ENCODE results near the gene PKHD1. TPM values are rescaled to one million over a fixed set of nuclear protein-coding genes. Genes with fewer than 3 reads are reported as not detected.

The PKHD1 gene
- total and polyA plus RNA-seq, 2 of the 13 experiments (the other 11 are each of a cell fraction or from before 2014, with no cell fraction given) = 0.01 to 0.13 TPM

DNA sequence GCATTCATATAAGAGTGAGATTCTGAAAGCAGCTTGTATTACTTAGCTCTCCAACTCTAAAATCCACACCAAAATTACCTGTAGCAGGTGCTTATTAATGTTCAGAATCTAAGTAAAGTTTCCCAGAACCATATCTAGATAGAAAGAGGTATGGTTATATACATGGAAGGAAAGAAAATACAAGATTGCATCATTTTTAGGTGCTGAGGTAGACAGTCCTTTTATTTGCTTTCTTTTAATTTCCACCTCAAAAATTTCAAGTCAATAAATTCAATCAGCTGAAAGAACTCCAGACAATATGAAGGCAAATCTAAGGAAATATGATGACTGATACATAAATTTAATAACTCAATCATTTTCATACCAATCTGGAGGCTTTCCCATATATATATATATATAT, 521.9 kb downstream of the PKHD1 start:
- Histone ChIP-seq H3K79me2 (ENCODE audit: insufficient read depth, low read length) (no peaks in the 10 kb centered on the region), H3K4me2 (ENCODE audit: low read depth, low read length) (no peak overlapping the region), H3K9me3 (ENCODE audit: low read length) (no peaks in the 10 kb centered on the region), H4K20me1 (ENCODE audit: insufficient read depth, low read length) (no peaks in the 10 kb centered on the region), H3K27ac (ENCODE audit: extremely low read length, insufficient read depth, low read length) (no peak overlapping the region), H3K9ac (ENCODE audit: insufficient read depth, low read depth, low read length) (no peak overlapping the region), H2AFZ (ENCODE audit: low read length) (no peak overlapping the region), H3K4me3 (replicated peaks in 1 of 3; ENCODE audit: insufficient read depth in 1 of 3, low read depth in 2 of 3, low read length in 3 of 3) (no peak overlapping the region), H3K27me3 (ENCODE audit: control insufficient read depth in 1 of 2, insufficient read depth in 2 of 2, low read length in 2 of 2) (no peaks in the 10 kb centered on the region), H3K4me1 (ENCODE audit: insufficient read depth, low read length) (no peaks in the 10 kb centered on the region), H3K36me3 (replicated peaks in 1 of 2; ENCODE audit: control insufficient read depth in 1 of 2, insufficient read depth in 2 of 2, low read length in 2 of 2) (no peaks in the 10 kb centered on the region)
- FAIRE-seq = no peak
- no TSS peak for BruUV-seq (replicated peaks)
- ATAC-seq = no peak
- ChIA-PET CTCF (ENCODE audit: low intra/inter-chr PET ratio, low total read pairs) (no interaction called here), POLR2A (no interaction called here)
- in situ Hi-C loops (cut with HindIII; ENCODE audit: extremely low pct_ligation_motif_present, low pct_unique_long_range_greater_than_20kb) = no loop called here
- TF ChIP-seq HOXA5 (CRISPR knock-in tag; IDR thresholded peaks at IDR 0.05) = no peak
- TF ChIP-seq, protein P1, sequence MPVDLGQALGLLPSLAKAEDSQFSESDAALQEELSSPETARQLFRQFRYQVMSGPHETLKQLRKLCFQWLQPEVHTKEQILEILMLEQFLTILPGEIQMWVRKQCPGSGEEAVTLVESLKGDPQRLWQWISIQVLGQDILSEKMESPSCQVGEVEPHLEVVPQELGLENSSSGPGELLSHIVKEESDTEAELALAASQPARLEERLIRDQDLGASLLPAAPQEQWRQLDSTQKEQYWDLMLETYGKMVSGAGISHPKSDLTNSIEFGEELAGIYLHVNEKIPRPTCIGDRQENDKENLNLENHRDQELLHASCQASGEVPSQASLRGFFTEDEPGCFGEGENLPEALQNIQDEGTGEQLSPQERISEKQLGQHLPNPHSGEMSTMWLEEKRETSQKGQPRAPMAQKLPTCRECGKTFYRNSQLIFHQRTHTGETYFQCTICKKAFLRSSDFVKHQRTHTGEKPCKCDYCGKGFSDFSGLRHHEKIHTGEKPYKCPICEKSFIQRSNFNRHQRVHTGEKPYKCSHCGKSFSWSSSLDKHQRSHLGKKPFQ (CRISPR knock-in tag; IDR thresholded peaks at IDR 0.05; ENCODE audit: insufficient replicate concordance) = no peak
- TF ChIP-seq MAFF (IDR thresholded peaks at IDR 0.05; ENCODE audit: low read depth, low read length) = peak; percentile 41; the same call in 1 of the 2 replicates
- TF ChIP-seq ATF7 (IDR thresholded peaks at IDR 0.05) = peak; percentile 54
- TF ChIP-seq ATF7 (CRISPR knock-in tag; IDR thresholded peaks at IDR 0.05) = no peak
- TF ChIP-seq MAFK (conservative IDR thresholded peaks at IDR 0.05 in 1 of 2, IDR thresholded peaks at IDR 0.05 in 1 of 2; ENCODE audit: low read length in 2 of 2) = peak; percentile 9 to 62; a peak in 2 of 4 replicates
- intact Hi-C loops (cut with micrococcal nuclease; ENCODE audit: unreplicated experiment) = no loop called here
- no peak for DNase-seq (ENCODE audit: low spot score)

Small RNA genes within 50 kb of the gene (small RNA-seq; reads per million reads assigned to genes)
- 0 reads per million in 3 experiments for gene RN7SL580P (ENCODE audit: insufficient read depth in 2 of 3, insufficient read length in 3 of 3, low read depth in 2 of 3, low replicate concordance in 1 of 3)

Other genes starting within 250 kb of the PKHD1 start
- not detected in 2 replicates for gene IL17A, start 98.8 kb upstream of the PKHD1 start, total RNA-seq (2016; rRNA removed; fragmentation: Illumina TruSeq; extraction: Trizol)
- gene IL17A, start 98.8 kb upstream of the PKHD1 start, polyA plus RNA-seq (2011; rRNA removed) = not detected in 2 replicates
- gene IL17F, start 156.9 kb upstream of the PKHD1 start, total RNA-seq (2016; rRNA removed; fragmentation: Illumina TruSeq; extraction: Trizol) = not detected in 2 replicates
- gene IL17F, start 156.9 kb upstream of the PKHD1 start, polyA plus RNA-seq (2011; rRNA removed) = not detected in 2 replicates
- 288 and 336 TPM in 2 replicates for gene MCM3, start 197.1 kb upstream of the PKHD1 start, total RNA-seq (2016; rRNA removed; fragmentation: Illumina TruSeq; extraction: Trizol)
- gene MCM3, start 197.1 kb upstream of the PKHD1 start, polyA plus RNA-seq (2011; rRNA removed) = 110 and 164 TPM in 2 replicates

All from HepG2 (cell line).